GM12873 (cell line): ENCODE results near the gene FAM169A.

Source experiments
- TF ChIP-seq, protein P1 (sequence below): IDR thresholded peaks from 2 replicates; pipeline ENCODE4 v1.5.1; 2012; ENCODE audit warnings: low read depth, mild to moderate bottlenecking, moderate library complexity, low read length, control low read depth; ENCODE audit not compliant: insufficient read depth; ENCODE audit errors: missing control alignments

FAM169A gene

DNA sequence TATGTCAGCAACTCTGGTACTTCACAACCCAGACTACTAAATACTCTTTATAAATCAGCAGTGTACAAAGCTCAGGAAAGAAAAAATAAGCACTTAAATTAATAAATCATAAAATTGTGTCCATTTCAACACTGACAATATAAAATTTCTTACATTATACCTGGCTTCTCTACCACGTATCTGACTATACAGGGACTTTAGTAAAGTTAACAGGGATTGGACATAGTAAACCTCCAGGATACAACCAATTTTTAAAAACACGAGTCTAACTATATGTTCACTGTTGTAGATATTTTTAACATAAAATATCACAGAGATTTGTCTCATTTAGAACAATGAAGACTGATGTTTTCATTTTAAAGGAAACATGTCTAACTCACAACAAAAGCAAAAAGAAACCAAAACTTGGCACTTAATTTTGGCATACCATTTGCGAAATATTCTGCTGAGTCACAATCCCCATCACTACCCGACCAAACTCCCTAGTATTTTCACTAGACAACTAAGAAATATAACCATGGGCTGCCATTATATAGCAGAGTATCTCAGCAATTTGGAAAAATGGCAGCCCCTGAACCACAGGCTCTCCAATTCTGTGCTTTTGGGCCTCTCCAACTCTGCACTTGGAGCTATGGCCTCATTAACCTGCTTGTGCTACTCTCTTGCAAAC, 14.4 kb downstream of the FAM169A start:
- TF ChIP-seq, protein P1, sequence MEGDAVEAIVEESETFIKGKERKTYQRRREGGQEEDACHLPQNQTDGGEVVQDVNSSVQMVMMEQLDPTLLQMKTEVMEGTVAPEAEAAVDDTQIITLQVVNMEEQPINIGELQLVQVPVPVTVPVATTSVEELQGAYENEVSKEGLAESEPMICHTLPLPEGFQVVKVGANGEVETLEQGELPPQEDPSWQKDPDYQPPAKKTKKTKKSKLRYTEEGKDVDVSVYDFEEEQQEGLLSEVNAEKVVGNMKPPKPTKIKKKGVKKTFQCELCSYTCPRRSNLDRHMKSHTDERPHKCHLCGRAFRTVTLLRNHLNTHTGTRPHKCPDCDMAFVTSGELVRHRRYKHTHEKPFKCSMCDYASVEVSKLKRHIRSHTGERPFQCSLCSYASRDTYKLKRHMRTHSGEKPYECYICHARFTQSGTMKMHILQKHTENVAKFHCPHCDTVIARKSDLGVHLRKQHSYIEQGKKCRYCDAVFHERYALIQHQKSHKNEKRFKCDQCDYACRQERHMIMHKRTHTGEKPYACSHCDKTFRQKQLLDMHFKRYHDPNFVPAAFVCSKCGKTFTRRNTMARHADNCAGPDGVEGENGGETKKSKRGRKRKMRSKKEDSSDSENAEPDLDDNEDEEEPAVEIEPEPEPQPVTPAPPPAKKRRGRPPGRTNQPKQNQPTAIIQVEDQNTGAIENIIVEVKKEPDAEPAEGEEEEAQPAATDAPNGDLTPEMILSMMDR = no peak

DNA sequence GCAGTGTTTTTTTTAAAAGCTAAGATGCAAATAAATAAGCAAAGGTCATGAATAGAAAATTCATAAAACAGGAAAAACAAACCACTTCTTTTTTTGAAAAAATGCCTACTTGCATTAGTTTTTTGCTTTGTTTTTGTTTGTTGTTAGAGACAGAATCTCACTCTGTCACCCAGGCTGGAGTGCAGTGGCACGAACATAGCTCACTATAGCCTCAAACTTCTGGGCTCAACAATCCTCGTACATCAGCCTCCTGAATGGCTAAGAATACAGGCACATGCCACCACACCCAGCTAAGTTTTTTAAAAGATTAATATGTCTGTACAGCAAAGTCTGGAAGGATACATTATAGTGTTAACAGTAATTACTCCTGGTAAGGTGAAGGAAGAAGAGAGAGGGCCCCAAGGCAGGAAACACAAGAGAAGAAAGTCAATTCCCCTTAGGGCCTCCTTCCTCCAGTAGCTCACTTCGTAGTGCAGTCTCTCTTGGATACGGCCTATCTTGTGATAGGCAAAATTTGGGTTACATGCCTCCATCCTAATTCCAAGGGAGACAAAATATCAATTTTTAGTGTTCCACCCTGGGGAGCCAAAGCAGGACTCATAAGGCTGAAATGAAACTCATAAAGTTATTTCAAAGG, 15.3 kb downstream of the FAM169A start:
- TF ChIP-seq, protein P1 = no peak

DNA sequence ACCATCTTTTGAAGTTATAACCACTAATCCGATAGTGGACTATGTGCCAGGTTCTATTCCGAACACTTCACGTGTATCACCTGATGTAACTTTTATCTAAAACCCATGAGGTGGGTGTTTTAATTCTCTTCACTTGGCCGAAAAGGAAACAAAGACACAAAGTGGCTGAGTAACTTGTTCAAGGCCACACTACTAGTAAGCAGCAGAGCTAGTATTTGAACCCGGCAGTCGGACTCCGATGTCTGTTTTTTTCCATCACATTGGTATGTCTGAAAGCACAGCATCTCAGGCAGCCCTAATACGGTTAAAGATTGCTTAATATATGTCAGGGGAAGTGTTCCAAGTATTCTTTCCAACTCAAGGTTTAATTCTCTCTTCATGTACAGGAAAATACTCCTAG, 16.2 kb downstream of the FAM169A start:
- TF ChIP-seq, protein P1 = no peak

DNA sequence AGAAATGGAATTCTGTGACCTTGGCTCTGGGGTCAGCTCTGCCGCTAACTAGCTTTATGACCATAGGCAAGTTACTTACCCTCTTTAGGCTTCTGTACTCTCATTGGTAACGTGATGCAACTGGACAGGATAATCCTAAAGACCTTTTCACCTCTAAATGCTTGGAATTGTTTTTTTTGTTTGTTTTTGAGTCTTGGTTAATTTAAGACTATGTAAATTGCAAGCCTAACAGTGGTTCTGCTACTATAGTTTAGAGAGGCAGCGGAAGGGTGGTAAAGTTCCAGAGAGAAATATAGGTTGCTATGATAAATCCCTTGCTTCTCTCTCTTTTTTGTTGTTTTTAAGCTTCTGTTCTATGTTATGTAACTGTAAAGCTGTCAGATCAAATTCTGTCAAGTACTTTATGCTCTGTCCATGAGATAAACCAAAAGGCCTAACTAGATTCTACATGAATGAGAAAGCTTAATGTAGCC, 17.6 kb downstream of the FAM169A start:
- TF ChIP-seq, protein P1 = no peak

DNA sequence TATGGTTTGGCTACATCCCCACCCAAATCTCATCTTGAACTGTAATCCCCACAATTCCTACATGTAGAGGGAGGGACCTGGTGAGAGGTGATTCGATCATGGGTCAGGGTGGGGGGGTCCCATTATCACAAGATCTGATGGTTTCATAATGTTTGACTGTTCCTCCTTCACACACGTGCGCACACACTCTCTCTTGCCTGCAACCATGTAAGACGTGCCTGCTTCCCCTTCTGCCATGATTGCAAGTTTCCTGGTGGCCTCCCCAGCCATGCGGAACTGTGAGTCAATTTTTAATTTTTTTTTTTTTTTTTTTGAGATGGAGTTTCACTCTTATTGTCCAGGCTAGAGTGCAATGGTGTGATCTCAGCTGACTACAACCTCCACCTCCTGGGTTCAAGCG, 27.0 kb downstream of the FAM169A start:
- TF ChIP-seq, protein P1 = no peak

DNA sequence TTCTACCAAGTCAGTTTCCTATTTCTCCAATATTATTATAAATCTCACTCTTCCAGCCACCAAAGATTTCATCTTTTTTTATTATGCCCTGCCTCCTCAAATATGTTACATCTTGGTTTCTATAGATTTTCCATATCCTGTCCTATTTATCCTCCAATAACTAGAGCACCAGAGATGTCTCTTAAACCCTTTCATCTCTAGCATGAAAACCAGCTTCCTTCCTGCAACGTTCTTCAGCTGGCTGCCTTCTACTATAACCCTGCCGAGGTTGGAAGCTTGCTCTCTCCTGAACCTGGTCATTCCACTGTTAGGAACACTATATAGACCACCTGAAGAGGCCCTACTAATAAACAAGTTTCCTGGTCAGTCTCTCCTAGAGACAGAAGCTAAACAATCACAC, 27.9 kb downstream of the FAM169A start:
- TF ChIP-seq, protein P1 = no peak

DNA sequence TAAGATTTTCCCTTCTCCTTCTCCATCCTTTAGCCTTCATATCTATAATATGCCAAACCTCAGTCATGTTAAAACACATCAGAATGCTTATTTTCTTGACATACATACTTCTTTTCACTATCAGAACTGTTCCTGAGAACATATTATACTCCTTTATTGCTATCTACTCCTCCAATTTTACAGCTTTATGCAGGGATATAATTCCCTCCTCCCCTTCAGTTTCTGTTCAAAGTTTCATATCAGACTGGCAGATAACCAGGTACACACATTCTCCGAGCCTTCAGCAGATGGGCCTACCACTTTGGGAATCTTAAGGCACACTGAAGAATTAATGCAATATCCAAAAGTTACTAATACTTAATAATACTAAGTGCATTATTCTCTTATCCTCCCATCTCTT, 29.1 kb downstream of the FAM169A start:
- TF ChIP-seq, protein P1 = no peak
